GM15510 (cell line): Measurements from ENCODE around the gene SSTR1.

Experiments used
- POLR2A ChIP-seq: IDR thresholded peaks from 3 replicates; pipeline ENCODE4 v1.6.1; 2011; ENCODE audit warnings: borderline replicate concordance; ENCODE audit not compliant: insufficient read length; ENCODE audit errors: extremely low read depth

The SSTR1 gene

GRCh38 chr14:38210587-38211216 is 3.0 kb downstream of the SSTR1 start:
- no peak for TF ChIP-seq POLR2A

GRCh38 chr14:38211255-38211735 is 3.6 kb downstream of the SSTR1 start:
- no peak for TF ChIP-seq POLR2A

GRCh38 chr14:38212111-38212510 is 4.4 kb downstream of the SSTR1 start:
- TF ChIP-seq POLR2A: no peak

- TF ChIP-seq POLR2A: no peak
Observed at GRCh38 chr14:38213001-38213400, 5.3 kb downstream of the SSTR1 start.

GRCh38 chr14:38217553-38217952 is 9.8 kb downstream of the SSTR1 start:
- TF ChIP-seq POLR2A: no peak

- TF ChIP-seq POLR2A: no peak
Observed at GRCh38 chr14:38221077-38221476, 13.4 kb downstream of the SSTR1 start.

- no peak for TF ChIP-seq POLR2A
Observed at GRCh38 chr14:38224338-38224737, 16.6 kb downstream of the SSTR1 start.

- no peak for TF ChIP-seq POLR2A
Observed at GRCh38 chr14:38225946-38226345, 18.2 kb downstream of the SSTR1 start.

- no peak for TF ChIP-seq POLR2A
Observed at GRCh38 chr14:38226366-38226765, 18.7 kb downstream of the SSTR1 start.

- no peak for TF ChIP-seq POLR2A
Observed at GRCh38 chr14:38233218-38233617, 25.5 kb downstream of the SSTR1 start.

- no peak for TF ChIP-seq POLR2A
Observed at GRCh38 chr14:38238332-38238731, 30.6 kb downstream of the SSTR1 start.

GRCh38 chr14:38238878-38239277 is 31.2 kb downstream of the SSTR1 start:
- TF ChIP-seq POLR2A: no peak

GRCh38 chr14:38243696-38244240 is 36.1 kb downstream of the SSTR1 start:
- no peak for TF ChIP-seq POLR2A

GRCh38 chr14:38248321-38249028 is 40.8 kb downstream of the SSTR1 start:
- no peak for TF ChIP-seq POLR2A

GRCh38 chr14:38250331-38250730 is 42.6 kb downstream of the SSTR1 start:
- TF ChIP-seq POLR2A: no peak
